ENCODE results near the gene PLXNB1. TPM values are rescaled to one million over a fixed set of nuclear protein-coding genes. Genes with fewer than 3 reads are reported as not detected.

PLXNB1 gene
- total RNA-seq, 1 donor from 2014 or later, result 35.4 TPM

GRCh38 chr3:48433472-48434118, 3.7 kb upstream of the PLXNB1 start:
- DNase-seq (ENCODE audit: extremely low read depth, low read depth, low spot score), result no peak

- DNase-seq (ENCODE audit: extremely low read depth, low read depth, low spot score), result no peak
Measured at GRCh38 chr3:48432411-48433371, 2.8 kb upstream of the PLXNB1 start.

GRCh38 chr3:48431224-48432029, 1.5 kb upstream of the PLXNB1 start:
- DNase-seq (ENCODE audit: extremely low read depth, low read depth, low spot score), result no peak

GRCh38 chr3:48430708-48431101, 819 bp upstream of the PLXNB1 start:
- no peak for DNase-seq (ENCODE audit: extremely low read depth, low read depth, low spot score)

GRCh38 chr3:48429317-48429959, 448 bp downstream of the PLXNB1 start:
- no peak for DNase-seq (ENCODE audit: extremely low read depth, low read depth, low spot score)

GRCh38 chr3:48428572-48429316, 1.1 kb downstream of the PLXNB1 start:
- no peak for DNase-seq (ENCODE audit: extremely low read depth, low read depth, low spot score)

GRCh38 chr3:48428088-48428571, 1.8 kb downstream of the PLXNB1 start:
- no peak for DNase-seq (ENCODE audit: extremely low read depth, low read depth, low spot score)

GRCh38 chr3:48427630-48427962, 2.3 kb downstream of the PLXNB1 start:
- no peak for DNase-seq (ENCODE audit: extremely low read depth, low read depth, low spot score)

- DNase-seq (ENCODE audit: extremely low read depth, low read depth, low spot score), result no peak
Measured at GRCh38 chr3:48426944-48427629, 2.8 kb downstream of the PLXNB1 start.

- DNase-seq (ENCODE audit: extremely low read depth, low read depth, low spot score), result no peak
Measured at GRCh38 chr3:48426401-48426909, 3.4 kb downstream of the PLXNB1 start.

GRCh38 chr3:48425281-48425812, 4.5 kb downstream of the PLXNB1 start:
- DNase-seq (ENCODE audit: extremely low read depth, low read depth, low spot score), result no peak

- no peak for DNase-seq (ENCODE audit: extremely low read depth, low read depth, low spot score)
Measured at GRCh38 chr3:48423883-48424695, 5.8 kb downstream of the PLXNB1 start.

GRCh38 chr3:48423241-48423882, 6.5 kb downstream of the PLXNB1 start:
- DNase-seq (ENCODE audit: extremely low read depth, low read depth, low spot score), result no peak

GRCh38 chr3:48422681-48423080, 7.2 kb downstream of the PLXNB1 start:
- DNase-seq (ENCODE audit: extremely low read depth, low read depth, low spot score), result no peak

GRCh38 chr3:48422272-48422671, 7.6 kb downstream of the PLXNB1 start:
- DNase-seq (ENCODE audit: extremely low read depth, low read depth, low spot score), result no peak

GRCh38 chr3:48420561-48420960, 9.3 kb downstream of the PLXNB1 start:
- DNase-seq (ENCODE audit: extremely low read depth, low read depth, low spot score), result no peak

GRCh38 chr3:48419597-48419996, 10.3 kb downstream of the PLXNB1 start:
- no peak for DNase-seq (ENCODE audit: extremely low read depth, low read depth, low spot score)

- no peak for DNase-seq (ENCODE audit: extremely low read depth, low read depth, low spot score)
Measured at GRCh38 chr3:48419149-48419548, 10.7 kb downstream of the PLXNB1 start.
